Smooth muscle cell (in vitro differentiated cells): ENCODE results near the gene SAFB. TPM values are rescaled to one million over a fixed set of nuclear protein-coding genes. Genes with fewer than 3 reads are reported as not detected.

Experiments
- DNase-seq: peaks from one replicate; lab custom pipeline; 2025; ENCODE audit not compliant: unreplicated experiment; lab: John Stamatoyannopoulos, UW
- H2AFZ ChIP-seq: fragments of 200-600 bp; sonication (generic); 2 replicates; pipeline ENCODE4 v1.6.0; 2016; ENCODE audit warnings: antibody characterized with exemption, low read depth, mild to moderate bottlenecking
- H3F3A ChIP-seq: fragments of 200-600 bp; sonication (generic); 2 replicates; pipeline ENCODE4 v1.6.0; 2017; ENCODE audit warnings: antibody characterized with exemption, low read depth
- H3K27ac ChIP-seq: fragments of 200-600 bp; sonication (generic); 2 replicates; pipeline ENCODE4 v1.5.1; 2016; ENCODE audit warnings: low read depth, mild to moderate bottlenecking
- H3K27me3 ChIP-seq: fragments of 200-600 bp; sonication (generic); 2 replicates; pipeline ENCODE4 v1.6.1; 2016; ENCODE audit warnings: low read depth, mild to moderate bottlenecking
- H3K36me3 ChIP-seq: fragments of 200-600 bp; sonication (generic); 2 replicates; pipeline ENCODE4 v1.5.1; 2016; ENCODE audit warnings: low read depth
- H3K4me1 ChIP-seq: fragments of 200-600 bp; sonication (generic); 2 replicates; pipeline ENCODE4 v1.5.1; 2016; ENCODE audit warnings: low read depth
- H3K4me2 ChIP-seq: fragments of 200-600 bp; sonication (generic); 2 replicates; pipeline ENCODE4 v1.6.0; 2016; ENCODE audit warnings: mild to moderate bottlenecking
- H3K4me3 ChIP-seq: fragments of 200-600 bp; sonication (generic); 2 replicates; pipeline ENCODE4 v1.5.1; 2016; ENCODE audit warnings: mild to moderate bottlenecking
- H3K79me2 ChIP-seq: fragments of 200-600 bp; sonication (generic); 2 replicates; pipeline ENCODE4 v1.6.0; 2016; ENCODE audit warnings: low read depth, mild to moderate bottlenecking
- H3K9ac ChIP-seq: fragments of 200-600 bp; sonication (generic); 2 replicates; pipeline ENCODE4 v1.6.0; 2016; ENCODE audit warnings: low read depth
- H3K9me3 ChIP-seq: fragments of 200-600 bp; sonication (generic); replicated peaks from 2 replicates; pipeline ENCODE4 v1.5.1; 2016; ENCODE audit warnings: low read depth
- H4K20me1 ChIP-seq: fragments of 200-600 bp; sonication (generic); 2 replicates; pipeline ENCODE4 v1.6.0; 2016; ENCODE audit warnings: low read depth
- CTCF ChIP-seq: fragments of 200-600 bp; sonication (generic); IDR thresholded peaks from 2 replicates; pipeline ENCODE4 v1.5.1; 2017; ENCODE audit warnings: borderline replicate concordance, mild to moderate bottlenecking, antibody characterized with exemption; ENCODE audit not compliant: insufficient read depth, poor library complexity, severe bottlenecking
- WGBS: methylation state at CpG from one replicate; pipeline ENCODE4 v1.1.7; 2016; ENCODE audit warnings: low lambda C conversion rate; 5-methylcytosine and 5-hydroxymethylcytosine counted together
- polyA plus RNA-seq: library from polyadenylated mRNA; unstranded; fragments of >200 nt; fragmentation: Nextera tagmentation; extraction: Ambion mirVana; gene quantifications from 2 replicates; pipeline ENCODE4 v1.2.1, GENCODE V29; 2016
- total RNA-seq: library from RNA; depleted of rRNA; stranded (reverse); fragments of >200 nt; gene quantifications from 2 replicates; pipeline ENCODE4 v1.2.3, GENCODE V29; 2014

Gene SAFB
- total and polyA plus RNA-seq, 2 experiments from 2014 or later, result 22.8 to 74.3 TPM

- Histone ChIP-seq H3K27me3 (no peaks in the 10 kb centered on the region), H3K9ac (no peak overlapping the region), H4K20me1 (peaks cover 4% of the 10 kb centered on the region), H3K36me3 (no peaks in the 10 kb centered on the region), H3K79me2 (peaks cover 10% of the 10 kb centered on the region), H3K4me2 (no peak overlapping the region), H3K4me3 (no peak overlapping the region), H3K9me3 (no peaks in the 10 kb centered on the region), H3K27ac (no peak overlapping the region), H3K4me1 (no peaks in the 10 kb centered on the region), H2AFZ (no peak overlapping the region), H3F3A (peaks cover 6% of the 10 kb centered on the region)
- WGBS, result 98% methylated on average over 3 of the region's 3 CpGs
- DNase-seq, result no peak
- TF ChIP-seq CTCF, result no peak
Measured at GRCh38 chr19:5682107-5682482, 59.2 kb downstream of the SAFB start.

DNA sequence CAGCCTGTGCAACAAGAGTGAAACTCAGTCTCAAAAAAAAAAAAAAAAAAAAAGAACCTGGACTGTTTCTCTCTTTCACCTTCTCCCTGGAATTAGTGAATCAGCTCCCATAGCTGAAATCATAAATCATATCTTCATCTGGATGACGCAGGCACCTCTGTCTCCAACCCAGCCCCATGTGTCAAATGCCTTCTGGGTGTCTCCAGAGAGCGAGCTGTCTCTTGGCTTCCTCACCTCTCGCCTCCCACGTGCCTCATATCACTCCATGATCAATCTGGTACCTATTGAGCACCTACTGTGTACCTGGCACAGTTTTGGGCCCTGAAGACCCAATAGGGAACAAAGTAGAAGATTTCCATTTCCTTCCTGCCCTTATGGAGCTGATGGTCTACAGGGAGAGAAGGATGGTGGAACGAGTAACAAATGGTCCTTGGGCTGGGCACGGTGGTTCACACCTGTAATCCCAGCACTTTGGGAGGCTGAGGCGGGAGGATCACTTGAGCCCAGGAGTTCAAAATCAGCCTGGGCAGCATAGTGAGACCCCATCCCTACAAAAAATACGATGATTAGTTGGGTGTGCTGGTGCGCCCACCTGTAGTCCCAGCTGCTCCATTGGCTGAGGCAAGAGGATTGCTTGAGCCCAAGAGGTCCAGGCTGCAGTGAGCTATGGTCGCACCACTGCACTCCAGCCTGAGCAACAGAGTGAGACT lies 60.4 kb downstream of the SAFB start:
- Histone ChIP-seq H3F3A (peaks cover 6% of the 10 kb centered on the region), H3K4me2 (no peak overlapping the region), H3K27me3 (no peaks in the 10 kb centered on the region), H3K4me1 (no peaks in the 10 kb centered on the region), H2AFZ (no peak overlapping the region), H3K36me3 (no peaks in the 10 kb centered on the region), H3K9me3 (no peaks in the 10 kb centered on the region), H4K20me1 (peaks cover 4% of the 10 kb centered on the region), H3K4me3 (no peak overlapping the region), H3K9ac (no peak overlapping the region), H3K79me2 (peaks cover 10% of the 10 kb centered on the region), H3K27ac (no peak overlapping the region)
- 96% methylated on average over 10 of the region's 10 CpGs for WGBS
- no peak for DNase-seq
- TF ChIP-seq CTCF, result no peak

DNA sequence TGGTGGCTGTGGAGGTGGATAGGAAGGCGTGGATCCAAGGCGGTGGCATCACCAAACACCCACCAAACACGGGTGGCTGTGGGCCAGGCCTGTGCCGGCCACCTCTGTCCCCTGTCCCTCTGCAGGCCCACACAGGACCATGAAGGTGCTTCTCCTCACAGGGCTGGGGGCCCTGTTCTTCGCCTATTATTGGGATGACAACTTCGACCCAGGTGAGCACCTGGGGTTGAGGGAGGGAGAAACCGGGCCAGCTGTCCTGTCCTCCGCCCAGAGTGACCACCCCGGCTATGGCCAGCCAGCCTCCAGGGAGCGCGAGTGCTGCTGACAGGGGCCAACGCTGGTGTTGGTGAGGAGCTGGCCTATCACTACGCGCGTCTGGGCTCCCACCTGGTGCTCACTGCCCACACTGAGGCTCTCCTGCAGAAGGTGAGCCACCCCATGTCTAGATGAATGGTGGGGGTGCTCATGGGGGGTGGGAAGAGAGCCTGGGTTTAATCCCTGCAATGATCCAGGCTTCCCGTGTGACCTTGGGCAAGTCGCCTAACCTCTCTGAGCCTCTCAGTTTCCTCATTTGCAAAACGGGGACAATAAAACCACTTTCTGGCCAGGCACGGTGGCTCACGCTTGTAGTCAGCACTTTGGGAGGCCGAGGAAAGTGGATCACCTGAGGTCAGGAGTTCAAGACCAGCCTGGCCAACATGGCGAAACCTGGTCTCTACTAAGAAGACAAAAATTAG lies 62.0 kb downstream of the SAFB start:
- no peak overlapping the region for H3K4me3 ChIP-seq
- WGBS, result 90% methylated on average over 20 of the region's 22 CpGs
- H4K20me1 ChIP-seq, result peaks cover 4% of the 10 kb centered on the region
- DNase-seq, result no peak
- H3K27me3 ChIP-seq, result no peaks in the 10 kb centered on the region
- peaks cover under 1% of the 10 kb centered on the region for H3K79me2 ChIP-seq
- H3K9me3 ChIP-seq, result no peaks in the 10 kb centered on the region
- no peak overlapping the region for H3K27ac ChIP-seq
- no peak overlapping the region for H3K4me2 ChIP-seq
- no peak for TF ChIP-seq CTCF
- no peak overlapping the region for H2AFZ ChIP-seq
- no peaks in the 10 kb centered on the region for H3K36me3 ChIP-seq
- peaks cover 12% of the 10 kb centered on the region for H3F3A ChIP-seq
- H3K9ac ChIP-seq, result no peak overlapping the region
- H3K4me1 ChIP-seq, result no peaks in the 10 kb centered on the region
